ENCODE data around the gene PDIA5. TPM values are rescaled to one million over a fixed set of nuclear protein-coding genes. Genes with fewer than 3 reads are reported as not detected.

The PDIA5 gene
- total RNA-seq, 1 donor from 2014 or later = 49.3 TPM

DNA sequence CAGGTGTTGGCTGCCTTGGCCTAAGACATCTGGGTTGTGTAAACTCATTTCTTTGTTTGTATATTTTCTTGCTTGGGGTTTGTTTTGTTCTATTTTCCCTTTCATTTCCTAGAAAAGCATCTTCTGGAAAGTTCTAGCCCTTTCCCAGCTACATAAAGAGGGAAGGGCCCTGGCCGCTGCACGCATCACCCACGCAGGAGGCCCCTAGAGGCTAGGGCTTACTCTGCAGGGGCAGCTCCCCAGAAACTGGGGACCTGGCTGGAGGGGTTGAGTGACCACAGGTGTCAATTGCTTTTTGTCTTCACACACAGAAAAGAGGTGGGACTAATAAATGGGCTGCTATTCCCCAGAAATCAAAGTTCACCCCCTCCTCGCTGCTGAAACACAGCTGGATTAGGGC, 52.6 kb downstream of the PDIA5 start:
- no peak for DNase-seq (ENCODE audit: low spot score)

DNA sequence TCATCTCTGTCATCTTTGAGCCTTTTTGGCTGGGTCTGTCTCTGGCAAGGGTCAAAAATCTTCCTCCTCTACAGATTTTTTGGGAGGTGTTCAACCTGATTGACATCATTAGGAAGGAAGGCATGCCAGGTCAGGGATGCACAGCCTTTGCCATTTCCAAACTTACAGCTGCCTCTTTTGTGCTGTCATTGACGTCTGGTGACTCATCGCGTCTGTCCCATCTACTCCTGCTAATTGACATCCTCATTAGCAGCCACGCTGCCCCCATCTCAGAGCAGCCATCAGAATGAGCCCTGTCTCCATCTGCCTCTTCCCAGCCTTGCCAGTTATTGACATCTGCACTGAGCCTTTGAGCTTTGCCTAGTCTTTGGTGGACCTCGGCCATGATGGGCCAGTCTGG, 53.0 kb downstream of the PDIA5 start:
- DNase-seq (ENCODE audit: low spot score) = no peak

DNA sequence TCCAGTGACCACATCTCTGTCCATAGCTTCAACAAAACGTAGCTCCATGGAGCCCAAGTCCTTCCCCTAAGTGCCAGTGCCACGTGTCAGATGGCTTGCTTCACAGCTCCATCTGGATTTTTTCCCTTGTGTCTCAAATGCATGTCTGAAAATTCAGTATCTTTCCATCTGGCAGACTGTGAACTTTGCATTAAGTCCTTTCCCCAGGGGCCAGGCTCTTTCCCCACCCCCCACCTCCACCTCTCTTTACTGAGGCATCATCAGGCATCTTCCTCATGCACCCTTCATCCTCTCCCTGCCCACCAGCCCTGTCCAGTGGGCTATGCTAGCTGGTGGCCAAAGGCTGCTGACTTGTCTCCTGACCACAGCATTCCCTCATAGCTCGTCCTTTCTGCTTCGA, 53.7 kb downstream of the PDIA5 start:
- DNase-seq (ENCODE audit: low spot score) = no peak

DNA sequence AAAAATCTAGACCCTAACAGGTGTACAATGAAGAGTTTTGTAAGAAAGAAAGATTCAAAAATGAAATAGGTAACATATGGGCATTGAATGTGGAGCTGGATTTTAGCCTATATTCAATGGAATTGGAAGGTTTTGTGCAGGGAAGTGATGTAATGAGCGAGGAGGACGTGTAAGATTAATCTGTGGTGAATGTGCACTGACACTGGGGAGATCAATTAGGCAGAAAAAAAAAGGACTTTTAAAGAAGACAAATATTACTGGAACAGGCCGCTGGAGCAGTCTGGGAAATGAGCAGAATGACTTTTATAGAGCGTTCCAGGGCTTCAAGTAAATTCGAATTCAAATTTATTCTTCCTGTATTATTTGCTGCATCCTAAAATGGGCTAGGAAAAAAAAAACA, 55.2 kb downstream of the PDIA5 start:
- DNase-seq (ENCODE audit: low spot score) = no peak

DNA sequence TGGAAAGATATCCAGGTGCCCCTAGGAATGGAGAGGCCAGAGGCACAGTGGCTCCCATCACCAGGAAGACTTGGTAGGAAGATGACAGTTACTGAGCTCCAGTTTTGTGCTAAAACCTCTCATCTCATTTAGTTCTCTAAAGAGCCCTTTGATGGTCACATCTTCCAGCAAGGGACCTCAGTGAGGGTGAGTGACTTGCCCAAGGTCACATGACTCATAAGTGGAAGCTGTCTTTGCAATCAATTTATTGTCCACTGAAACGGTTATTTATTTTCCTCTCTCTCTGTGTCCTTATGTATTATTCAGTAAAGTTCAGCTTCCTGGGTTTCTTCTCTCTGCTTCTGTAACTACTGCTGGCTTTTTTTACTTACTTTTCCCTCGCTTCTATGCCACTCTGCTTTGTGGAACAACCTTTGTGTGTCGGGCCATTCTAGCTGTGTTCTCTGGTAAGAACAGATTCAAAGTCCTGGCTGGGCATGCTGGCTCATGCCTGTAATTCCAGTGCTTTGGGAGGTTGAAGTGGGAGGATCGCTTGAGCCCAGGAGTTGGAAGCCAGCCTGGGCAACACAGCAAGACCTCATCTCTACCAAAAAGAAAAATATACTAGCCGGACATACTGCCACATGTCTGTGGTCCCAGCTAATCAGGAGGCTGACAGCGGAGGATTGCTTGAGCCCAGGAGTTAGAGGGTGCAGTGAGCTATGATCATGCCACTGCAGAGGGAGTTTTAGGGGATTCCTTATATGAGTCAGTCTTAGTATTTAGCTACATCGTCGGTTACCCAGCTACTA, 55.9 kb downstream of the PDIA5 start:
- no peak for DNase-seq (ENCODE audit: low spot score)

DNA sequence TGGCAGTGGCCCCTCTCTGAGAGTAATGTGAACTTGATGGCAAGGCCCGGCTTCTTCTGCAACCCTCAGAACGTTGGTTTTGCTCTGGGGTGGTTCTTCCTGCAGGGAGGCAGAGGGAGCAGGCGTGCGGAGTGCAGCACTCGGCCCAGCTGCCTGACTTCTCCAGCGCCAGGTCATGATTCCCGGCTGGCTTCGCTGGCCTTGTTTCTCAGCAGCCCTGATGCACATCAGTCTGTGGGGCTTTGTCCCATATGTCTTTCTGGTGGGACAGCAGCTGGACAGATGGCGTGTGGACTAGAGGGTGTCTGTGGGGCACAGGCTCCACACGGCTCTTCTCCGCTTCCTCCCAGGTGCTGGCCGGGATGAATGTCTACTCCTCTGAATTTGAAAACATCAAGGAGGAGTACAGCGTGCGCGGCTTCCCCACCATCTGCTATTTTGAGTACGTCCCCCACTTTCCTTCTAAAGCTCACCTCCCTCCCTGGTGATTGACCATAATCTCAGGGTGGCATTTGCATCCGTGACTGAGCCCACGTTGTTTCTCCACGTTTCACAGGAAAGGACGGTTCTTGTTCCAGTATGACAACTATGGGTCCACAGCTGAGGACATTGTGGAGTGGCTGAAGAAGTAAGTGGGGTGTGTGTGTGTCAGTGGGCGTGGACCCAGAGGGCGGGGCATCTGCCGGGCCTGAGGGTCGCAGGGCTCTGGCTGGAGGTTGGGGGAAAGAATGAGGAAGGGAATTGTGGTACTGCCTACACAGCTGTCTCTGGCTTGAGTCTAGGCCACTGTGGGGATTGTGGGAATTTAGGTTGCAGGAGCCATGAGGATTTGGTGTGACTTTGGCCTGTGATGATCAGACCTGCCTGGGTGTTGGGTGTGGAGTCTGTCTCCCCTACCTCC, 57.1 kb downstream of the PDIA5 start:
- no peak for DNase-seq (ENCODE audit: low spot score)

DNA sequence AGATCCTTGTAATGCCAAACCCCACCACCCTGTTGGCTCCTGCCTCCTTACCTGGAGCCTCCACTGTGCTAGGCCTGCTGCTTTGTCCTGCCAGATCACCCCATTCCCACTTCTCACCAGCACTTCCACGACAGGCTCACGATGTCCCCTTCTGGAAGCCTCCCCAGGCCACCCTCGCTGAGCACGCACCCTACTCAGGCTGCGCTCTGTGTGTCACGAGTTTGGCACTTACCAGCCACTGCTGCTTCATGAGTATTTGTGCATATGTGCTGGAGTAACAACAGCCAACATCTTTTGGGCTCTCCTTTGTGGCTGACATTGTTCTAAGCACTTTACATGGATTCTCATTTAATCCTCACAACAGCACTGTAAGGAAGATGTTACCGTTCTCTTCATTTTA, 58.1 kb downstream of the PDIA5 start:
- DNase-seq (ENCODE audit: low spot score) = no peak

DNA sequence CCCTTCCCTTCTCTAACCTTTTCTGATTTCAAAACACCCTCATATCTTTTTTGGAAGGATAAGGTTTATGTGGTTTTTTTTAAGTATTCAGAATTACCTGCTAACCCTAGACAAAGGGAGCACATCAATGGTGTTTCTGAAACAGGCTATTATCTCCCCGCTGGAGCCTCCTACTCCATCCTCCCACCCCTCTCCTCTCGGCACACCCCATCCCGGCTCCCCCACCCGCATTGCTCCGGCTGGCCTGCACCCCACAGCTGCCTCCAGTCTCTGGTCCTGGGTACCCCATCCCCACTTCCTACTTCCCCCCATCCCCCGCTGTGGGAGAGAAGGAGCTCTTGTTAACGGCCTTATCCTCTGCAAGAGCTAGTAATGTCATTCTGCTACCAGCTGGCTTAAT, 59.2 kb downstream of the PDIA5 start:
- no peak for DNase-seq (ENCODE audit: low spot score)

DNA sequence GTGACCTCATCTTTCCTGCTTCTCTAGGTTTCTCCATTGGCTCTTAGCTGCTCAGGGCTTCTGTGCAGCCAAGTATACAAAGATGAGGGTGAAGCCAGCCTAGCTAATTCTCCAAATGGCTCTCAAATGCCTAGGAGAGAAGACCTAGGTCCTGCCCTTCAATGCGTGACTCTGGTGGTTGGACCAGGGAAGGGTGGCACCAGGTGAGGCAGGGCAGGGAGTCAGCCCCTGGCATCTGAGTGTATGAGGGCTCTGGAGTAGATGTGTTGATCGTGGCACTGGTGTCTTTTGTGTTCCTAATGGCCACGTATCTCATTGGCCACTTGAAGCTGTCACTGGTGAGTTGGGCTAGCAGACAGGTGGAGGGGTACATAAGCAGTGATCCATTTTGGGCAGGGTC, 59.8 kb downstream of the PDIA5 start:
- DNase-seq (ENCODE audit: low spot score) = no peak

DNA sequence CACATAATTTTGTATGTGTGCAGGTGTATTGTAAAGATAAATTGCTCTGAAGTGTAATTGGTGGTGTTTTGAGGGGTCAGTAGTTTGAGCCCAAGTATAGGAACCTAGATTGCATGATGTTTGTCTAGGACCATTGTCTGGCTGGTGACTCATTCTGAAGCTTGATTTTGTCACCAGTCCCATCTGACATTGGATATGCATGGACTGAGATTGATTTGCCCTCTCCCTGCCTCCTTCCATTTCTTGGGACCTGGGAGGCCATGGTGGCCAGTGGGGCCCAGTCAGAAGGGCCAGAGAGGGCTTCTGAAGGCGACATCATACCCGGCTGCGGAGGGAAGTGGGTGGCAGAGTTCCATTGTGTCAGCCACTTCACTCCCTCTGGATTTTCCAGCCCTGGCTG, 62.3 kb downstream of the PDIA5 start:
- DNase-seq (ENCODE audit: low spot score) = no peak

DNA sequence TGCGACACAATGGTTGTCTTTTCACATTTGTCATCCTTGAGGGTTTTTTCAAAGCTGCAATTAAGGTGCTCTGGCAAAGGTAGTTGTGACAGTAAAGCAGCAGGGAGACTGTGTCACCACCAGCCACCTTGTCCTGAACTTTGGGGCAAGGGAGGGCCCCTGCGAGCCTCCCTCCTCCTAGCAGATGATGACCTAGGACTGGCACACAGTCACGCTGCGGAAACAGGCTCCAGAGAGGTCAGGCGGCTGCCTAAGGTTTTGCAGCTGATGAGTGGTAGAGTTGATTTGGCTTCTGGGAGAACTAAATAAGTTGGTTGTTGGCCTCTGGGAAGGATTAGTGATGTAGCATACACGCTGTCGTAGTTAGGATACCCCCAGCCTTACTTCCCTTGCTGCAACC, 62.7 kb downstream of the PDIA5 start:
- DNase-seq (ENCODE audit: low spot score) = no peak

DNA sequence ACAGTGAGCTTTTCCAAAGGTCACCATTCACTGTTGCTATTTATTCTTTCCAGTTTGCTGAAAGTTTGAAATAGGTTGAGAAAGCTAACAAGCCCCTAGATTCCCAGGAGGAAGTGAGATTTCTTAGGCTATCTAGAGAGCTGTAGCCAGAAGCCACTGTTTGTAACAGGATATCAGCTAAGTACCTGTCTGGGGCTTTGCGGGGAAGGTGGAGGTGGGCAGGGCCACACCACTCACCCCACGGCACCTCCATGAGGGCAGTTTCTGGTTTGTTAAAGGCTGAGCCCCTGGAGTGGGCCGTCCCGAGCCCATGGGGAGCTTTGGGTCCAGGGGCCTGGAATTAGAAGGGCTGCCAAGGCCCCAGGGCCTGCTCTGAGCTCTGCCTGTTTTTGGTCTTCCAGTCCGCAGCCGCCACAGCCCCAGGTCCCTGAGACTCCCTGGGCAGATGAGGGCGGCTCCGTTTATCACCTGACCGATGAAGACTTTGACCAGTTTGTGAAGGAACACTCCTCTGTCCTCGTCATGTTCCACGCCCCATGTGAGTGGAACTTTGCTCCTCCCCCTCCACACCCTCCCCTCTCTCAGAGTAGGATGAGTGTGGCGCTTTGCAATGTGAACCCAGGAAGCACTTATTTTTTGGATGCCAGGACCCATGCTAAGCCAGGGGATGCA, 63.4 kb downstream of the PDIA5 start:
- peak; percentile 89 for DNase-seq (ENCODE audit: low spot score)

DNA sequence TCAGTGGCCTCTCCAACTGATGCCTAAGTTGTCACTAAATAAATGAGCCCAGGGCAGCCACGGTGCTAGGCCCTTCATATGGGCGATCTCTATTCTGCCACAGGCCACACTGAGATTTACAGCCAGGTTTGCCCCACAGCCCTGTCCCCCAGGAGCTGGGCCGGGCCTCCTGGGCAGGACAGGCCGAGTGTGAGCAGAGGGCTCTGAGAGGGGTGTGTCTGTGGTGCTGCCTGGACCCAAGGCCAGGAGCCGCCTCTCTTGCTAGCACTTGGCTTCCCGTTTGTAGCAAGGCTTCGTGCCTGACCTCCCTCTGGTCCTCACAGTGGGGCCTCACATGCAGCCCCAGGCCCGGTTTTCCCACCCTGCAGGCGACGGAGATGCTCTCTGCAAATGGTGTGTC, 67.8 kb downstream of the PDIA5 start:
- DNase-seq (ENCODE audit: low spot score) = no peak

DNA sequence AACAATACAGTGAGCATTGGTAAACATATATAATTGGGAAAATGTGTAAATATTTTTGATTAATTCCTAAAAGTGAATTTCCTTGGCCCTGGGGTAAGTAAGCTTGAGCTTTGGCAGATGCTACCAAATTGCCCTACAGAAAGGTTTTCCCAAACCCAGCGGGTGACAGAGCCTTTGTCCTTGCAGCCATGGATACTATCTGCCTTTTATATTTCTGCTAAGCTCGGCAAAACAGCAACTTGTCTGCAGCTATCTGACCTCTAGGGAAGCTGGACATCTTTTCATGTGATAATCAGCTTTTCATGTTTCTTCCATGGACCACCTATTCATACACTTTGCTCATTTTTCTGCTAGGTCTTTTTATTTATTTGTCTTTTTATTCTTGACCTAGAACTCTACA, 70.2 kb downstream of the PDIA5 start:
- DNase-seq (ENCODE audit: low spot score) = no peak

DNA sequence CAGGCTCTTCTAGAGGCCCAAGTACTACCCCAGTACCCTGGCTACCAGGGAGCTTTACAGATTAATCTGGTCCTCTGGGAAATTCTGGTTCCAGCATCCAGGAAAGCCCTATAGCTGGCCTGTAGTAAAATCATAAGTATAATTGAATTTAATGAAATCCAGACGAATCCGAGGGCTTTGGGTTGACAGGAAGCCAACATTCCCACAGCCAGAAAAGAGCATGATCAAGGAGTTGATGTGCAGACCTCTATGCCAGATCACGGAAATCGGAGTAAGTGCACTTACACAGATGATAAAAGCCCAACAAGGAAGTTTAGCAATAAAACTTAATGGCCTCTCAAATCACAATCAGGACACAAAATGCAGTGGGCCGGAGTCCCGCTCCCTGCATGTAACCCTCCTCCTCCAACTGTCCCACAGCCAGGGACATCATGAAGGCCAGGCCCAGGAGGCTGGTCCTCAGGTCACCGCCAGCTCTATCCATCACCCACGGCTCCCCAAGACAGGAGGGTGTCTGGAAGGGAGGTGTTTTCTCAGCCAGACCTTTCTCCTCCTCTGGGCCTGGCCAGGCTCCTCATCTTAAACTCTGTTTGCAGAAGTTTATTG, 72.1 kb downstream of the PDIA5 start:
- no peak for DNase-seq (ENCODE audit: low spot score)

DNA sequence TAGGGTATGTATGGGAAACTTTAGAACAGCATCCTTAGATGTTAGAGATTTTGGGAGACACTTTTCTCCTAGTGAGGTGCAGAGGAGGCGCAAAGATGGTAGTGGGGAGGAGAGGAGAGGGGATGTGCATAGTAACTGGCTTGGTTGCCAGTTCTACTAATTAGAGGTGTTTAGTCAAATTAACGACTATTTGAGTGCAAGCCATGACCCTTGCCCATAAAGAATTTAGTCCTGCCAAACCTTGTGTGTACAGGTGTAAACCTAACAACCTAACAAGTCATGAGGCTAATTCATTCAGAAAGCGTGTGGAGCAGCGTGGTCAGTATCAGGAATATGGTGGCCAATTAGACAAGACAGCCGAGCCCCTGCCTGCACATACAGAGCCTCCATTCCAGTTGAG, 72.7 kb downstream of the PDIA5 start:
- no peak for DNase-seq (ENCODE audit: low spot score)

DNA sequence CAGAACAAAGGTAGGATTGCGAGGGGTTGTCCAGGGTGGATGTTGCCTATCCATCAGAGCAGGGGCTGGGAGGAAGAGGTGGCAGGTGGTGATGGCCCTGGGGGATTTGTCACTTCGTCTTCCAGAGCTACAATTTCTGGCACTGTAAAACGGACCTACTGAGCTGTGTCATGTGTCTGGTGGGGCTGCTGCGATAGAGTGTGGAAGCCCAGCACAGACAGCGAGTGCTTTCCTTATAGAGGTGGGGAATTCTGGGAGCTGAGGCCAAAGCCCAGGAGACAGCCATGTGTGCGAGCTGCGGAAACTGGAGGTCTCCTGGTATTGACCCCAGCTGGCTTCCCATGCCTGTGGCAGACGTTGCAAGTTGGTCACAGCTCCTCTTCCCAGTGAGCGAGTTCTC, 73.7 kb downstream of the PDIA5 start:
- no peak for DNase-seq (ENCODE audit: low spot score)

DNA sequence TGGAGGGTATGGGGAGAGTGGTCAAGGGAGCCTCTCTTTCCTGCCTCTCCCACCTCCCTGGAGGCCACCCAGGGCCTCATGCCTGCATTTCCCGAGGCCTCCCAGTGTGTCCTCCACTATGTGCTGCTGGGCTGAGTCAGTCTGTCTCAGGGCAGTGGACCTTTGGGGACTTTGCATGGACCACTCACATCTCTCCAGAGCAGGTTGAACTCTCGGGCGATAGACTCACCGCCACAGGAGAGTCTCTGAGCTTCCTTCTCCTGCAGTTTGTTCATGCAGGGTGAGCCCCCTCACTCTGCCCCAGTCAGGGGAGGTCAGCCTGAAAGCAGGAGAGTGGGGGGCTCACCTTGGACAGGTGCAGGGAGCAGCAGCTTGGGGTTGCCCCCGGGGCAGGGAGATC, 74.5 kb downstream of the PDIA5 start:
- DNase-seq (ENCODE audit: low spot score) = no peak

DNA sequence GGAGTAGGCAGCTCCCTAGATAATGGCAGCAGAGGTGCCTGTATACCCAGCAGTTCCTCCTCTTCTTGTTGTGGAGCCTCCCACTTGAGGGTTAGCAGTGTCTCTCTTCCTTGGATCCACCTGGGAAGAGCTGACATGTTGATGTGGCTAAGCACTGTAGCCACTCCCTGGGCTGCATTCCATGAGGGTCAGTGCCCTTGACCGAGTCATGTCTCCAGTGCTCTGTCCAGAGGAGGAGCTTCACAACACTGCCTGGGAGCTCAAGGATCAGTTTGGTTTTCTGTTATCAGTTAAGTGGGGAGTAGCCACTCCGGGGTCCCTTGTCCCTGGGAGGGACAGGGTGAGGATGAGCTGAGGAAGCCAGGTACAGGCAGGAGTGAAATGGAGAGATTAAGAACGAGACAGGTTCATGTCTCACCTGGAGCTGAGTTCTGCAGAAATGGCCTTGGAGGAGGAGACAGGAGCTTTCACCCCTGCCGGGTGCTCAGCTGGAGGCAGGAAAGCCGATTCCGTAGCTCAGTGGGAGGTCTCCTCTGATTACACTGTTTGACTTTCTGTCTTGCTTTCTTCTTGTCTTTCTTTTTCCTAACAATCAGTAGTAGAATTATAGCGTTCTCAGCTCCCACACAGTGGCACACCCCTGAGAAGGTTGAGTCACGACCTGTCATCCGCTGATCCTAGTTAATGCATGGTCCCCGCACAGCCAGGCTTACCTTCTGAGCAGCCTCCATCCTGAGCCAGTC, 77.0 kb downstream of the PDIA5 start:
- DNase-seq (ENCODE audit: low spot score) = peak; percentile 82

DNA sequence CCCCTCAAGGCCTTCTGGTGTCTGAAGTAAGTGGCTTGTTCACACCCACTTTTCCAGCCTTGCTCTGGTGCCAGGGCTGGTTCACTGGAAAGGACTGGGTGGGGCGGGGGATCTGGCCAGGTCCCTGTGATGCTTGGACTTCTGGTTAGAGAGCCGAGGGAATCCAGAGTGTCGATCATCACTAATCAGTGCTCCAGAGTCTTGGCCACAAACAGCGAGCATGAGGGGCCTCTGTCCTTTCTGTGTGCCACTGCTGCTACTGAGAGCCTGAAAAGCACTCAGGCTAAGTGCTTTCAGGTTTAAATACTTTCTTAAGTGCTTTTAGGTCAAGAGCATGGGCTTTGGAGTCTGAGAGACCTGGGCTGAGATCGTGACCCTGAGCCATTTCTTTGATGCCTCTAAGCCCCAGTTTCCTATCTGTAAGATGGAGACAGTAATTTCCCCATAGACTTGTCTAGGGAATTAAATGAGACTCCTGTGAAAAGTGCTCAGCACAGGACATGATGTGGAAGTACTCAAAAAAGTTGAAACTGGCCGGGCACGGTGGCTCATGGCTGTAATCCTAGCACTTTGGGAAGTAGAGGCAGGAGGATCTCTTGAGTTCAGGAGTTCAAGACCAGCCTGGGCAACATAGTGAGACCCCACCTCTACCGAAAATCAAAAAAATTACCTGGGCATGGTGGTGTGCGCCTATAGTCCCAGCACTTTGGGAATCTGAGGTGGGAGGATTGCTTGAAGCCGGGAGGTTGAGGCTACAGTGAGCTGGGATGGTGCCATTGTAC, 81.1 kb downstream of the PDIA5 start:
- DNase-seq (ENCODE audit: low spot score) = no peak

DNA sequence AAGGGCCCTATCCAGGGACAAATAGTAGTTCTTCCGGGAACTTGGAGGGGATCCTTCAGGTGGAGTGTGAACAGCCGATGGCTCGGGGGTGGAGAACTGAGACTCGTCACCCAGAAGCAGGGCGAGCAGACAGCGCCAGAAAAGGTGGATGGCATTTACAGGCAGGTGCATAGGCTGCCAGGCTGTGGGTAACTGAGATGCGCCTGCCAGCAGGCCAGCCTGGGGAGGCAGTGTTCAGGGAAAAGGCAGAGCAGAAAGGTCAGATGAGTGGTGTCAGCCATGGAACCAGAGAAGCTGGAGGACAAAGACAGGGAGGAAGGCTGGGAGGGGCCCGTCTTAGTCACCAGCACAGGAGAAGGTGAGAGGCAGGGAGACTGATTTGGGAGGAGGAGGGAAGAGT, 81.9 kb downstream of the PDIA5 start:
- DNase-seq (ENCODE audit: low spot score) = peak; percentile 25
